ENCODE data around the gene GALM. TPM values are rescaled to one million over a fixed set of nuclear protein-coding genes. Genes with fewer than 3 reads are reported as not detected.
"Not testable (repeated sequence)": the region's sequence is repeated elsewhere in the genome, so short reads cannot be mapped to it uniquely, and the experiment has no call there.

The GALM gene
- total and polyA plus RNA-seq, 2 of the 8 experiments (the other 6 are each of a cell fraction or from before 2014, with no cell fraction given): 9.9 to 13.1 TPM

GRCh38 chr2:38643683-38644511, 22.0 kb upstream of the GALM start:
- H2AFZ ChIP-seq (ENCODE audit: low read length); DNase-seq (ENCODE audit: low read depth in 1 of 2, low spot score in 2 of 2); H3K27ac ChIP-seq (ENCODE audit: low read depth, low read length); CTCF ChIA-PET (ENCODE audit: partially characterized antibody); H3K56ac ChIP-seq (replicated peaks; ENCODE audit: insufficient read length, low read depth, low read length); H3K27me3 ChIP-seq (replicated peaks in 1 of 4; ENCODE audit: control insufficient read depth in 3 of 4, extremely low read depth in 1 of 4, insufficient read depth in 3 of 4, low read length in 3 of 4); H3K4ac ChIP-seq (replicated peaks; ENCODE audit: insufficient read length, low read depth, low read length); H3K23ac ChIP-seq (ENCODE audit: insufficient read length); H4K5ac ChIP-seq (ENCODE audit: insufficient read length, low read depth, low read length); H3K18ac ChIP-seq (ENCODE audit: extremely low read depth, low read length); H2BK20ac ChIP-seq (ENCODE audit: low read length); FAIRE-seq; H4K91ac ChIP-seq (replicated peaks; ENCODE audit: insufficient read length, low read length); H3K4me3 ChIP-seq (ENCODE audit: extremely low read depth in 1 of 4, insufficient read depth in 2 of 4, low read depth in 3 of 4, low read length in 4 of 4); H4K20me1 ChIP-seq (replicated peaks in 1 of 2; ENCODE audit: control insufficient read depth in 1 of 2, insufficient read depth in 2 of 2, low read length in 2 of 2); H3K79me1 ChIP-seq (ENCODE audit: low read depth, low read length); H3K4me2 ChIP-seq (ENCODE audit: insufficient read depth in 1 of 2, low read depth in 2 of 2, low read length in 2 of 2); H2BK15ac ChIP-seq (ENCODE audit: low read length); H3K79me2 ChIP-seq (ENCODE audit: control insufficient read depth in 1 of 2, insufficient read depth in 2 of 2, low read length in 2 of 2); H3K14ac ChIP-seq (ENCODE audit: insufficient read length); H2BK5ac ChIP-seq (ENCODE audit: low read depth, low read length); H2AK5ac ChIP-seq (ENCODE audit: low read depth, low read length); H2BK120ac ChIP-seq (replicated peaks; ENCODE audit: low read depth, low read length); H3K9ac ChIP-seq (replicated peaks in 1 of 4; ENCODE audit: extremely low read depth in 1 of 4, low read depth in 3 of 4, low read length in 3 of 4); H4K8ac ChIP-seq (ENCODE audit: extremely low read depth, insufficient read depth, low read length); H2BK12ac ChIP-seq (ENCODE audit: low read depth, low read length); H3K23me2 ChIP-seq (ENCODE audit: low read depth, low read length); H3K36me3 ChIP-seq (ENCODE audit: control insufficient read depth in 2 of 4, insufficient read depth in 4 of 4, low read length in 3 of 4); POLR2A ChIA-PET (ENCODE audit: partially characterized antibody); H3K4me1 ChIP-seq (replicated peaks in 1 of 4; ENCODE audit: control insufficient read depth in 3 of 4, insufficient read depth in 4 of 4, low read length in 3 of 4): not testable (repeated sequence)
- peaks cover 11 to 12% of the 10 kb centered on the region in 2 experiments for H3K9me3 ChIP-seq (ENCODE audit: insufficient read depth in 2 of 2, low read depth in 1 of 2, low read length in 1 of 2)
- WGBS, 2 experiments (ENCODE audit: extremely low coverage in 1 of 2, insufficient coverage in 1 of 2, insufficient read length in 1 of 2, insufficient replicate concordance in 2 of 2, low coverage in 1 of 2, low lambda C conversion rate in 2 of 2, missing lambda C conversion rate in 1 of 2): 94% methylated on average over 16 of the region's 16 CpGs; no CpG with 5 or more reads in 1 of the 2 experiments
